ENCODE results near the gene EIF5A. TPM values are rescaled to one million over a fixed set of nuclear protein-coding genes. Genes with fewer than 3 reads are reported as not detected.

Gene EIF5A
- total and polyA plus RNA-seq, 2 experiments from 2014 or later, result 267 to 693 TPM

GRCh38 chr17:7313890-7314718 lies 6.7 kb downstream of the EIF5A start:
- peaks cover 20% of the 10 kb centered on the region for H3K4me1 ChIP-seq (ENCODE audit: insufficient read depth)
- peaks cover 34% of the 10 kb centered on the region for H4K20me1 ChIP-seq (ENCODE audit: insufficient read depth, poor library complexity, severe bottlenecking)
- no peaks in the 10 kb centered on the region for H3K27me3 ChIP-seq
- peak overlapping the region; percentile 97 for H3K27ac ChIP-seq
- no peaks in the 10 kb centered on the region for H3K9me3 ChIP-seq (ENCODE audit: low read depth)
- H3K4me3 ChIP-seq, result peak overlapping the region; percentile 73
- TF ChIP-seq, protein P1, sequence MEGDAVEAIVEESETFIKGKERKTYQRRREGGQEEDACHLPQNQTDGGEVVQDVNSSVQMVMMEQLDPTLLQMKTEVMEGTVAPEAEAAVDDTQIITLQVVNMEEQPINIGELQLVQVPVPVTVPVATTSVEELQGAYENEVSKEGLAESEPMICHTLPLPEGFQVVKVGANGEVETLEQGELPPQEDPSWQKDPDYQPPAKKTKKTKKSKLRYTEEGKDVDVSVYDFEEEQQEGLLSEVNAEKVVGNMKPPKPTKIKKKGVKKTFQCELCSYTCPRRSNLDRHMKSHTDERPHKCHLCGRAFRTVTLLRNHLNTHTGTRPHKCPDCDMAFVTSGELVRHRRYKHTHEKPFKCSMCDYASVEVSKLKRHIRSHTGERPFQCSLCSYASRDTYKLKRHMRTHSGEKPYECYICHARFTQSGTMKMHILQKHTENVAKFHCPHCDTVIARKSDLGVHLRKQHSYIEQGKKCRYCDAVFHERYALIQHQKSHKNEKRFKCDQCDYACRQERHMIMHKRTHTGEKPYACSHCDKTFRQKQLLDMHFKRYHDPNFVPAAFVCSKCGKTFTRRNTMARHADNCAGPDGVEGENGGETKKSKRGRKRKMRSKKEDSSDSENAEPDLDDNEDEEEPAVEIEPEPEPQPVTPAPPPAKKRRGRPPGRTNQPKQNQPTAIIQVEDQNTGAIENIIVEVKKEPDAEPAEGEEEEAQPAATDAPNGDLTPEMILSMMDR (IDR thresholded peaks at IDR 0.05; ENCODE audit: poor library complexity), result no peak
- TF ChIP-seq EZH2 (IDR thresholded peaks at IDR 0.05; ENCODE audit: borderline replicate concordance) (no peak), EZH2phosphoT487 (IDR thresholded peaks at IDR 0.05; ENCODE audit: low read depth, severe bottlenecking, unreplicated experiment) (no peak)
- peaks cover 8% of the 10 kb centered on the region for H3K36me3 ChIP-seq (replicated peaks; ENCODE audit: insufficient read depth, low read depth)
- no peaks in the 10 kb centered on the region for H3K9me2 ChIP-seq (replicated peaks; ENCODE audit: insufficient read depth)
- H3K79me2 ChIP-seq, result peaks cover 54% of the 10 kb centered on the region
- peak overlapping the region; percentile 91 for H3K4me2 ChIP-seq
- WGBS (ENCODE audit: low lambda C conversion rate, missing lambda C conversion rate), result 54% methylated on average over 9 of the region's 9 CpGs
- no peak for DNase-seq (ENCODE audit: low spot score)
- H2AFZ ChIP-seq, result no peak overlapping the region

GRCh38 chr17:7314719-7315569 lies 7.5 kb downstream of the EIF5A start, which contains the start of gene GPS2:
TSS of gene GPS2 (minus strand) at chr17:7315360. CDS start at chr17:7315052, 308 bp downstream.
- peak within 1 kb of the TSS; percentile 91 for H3K4me2 ChIP-seq

DNA sequence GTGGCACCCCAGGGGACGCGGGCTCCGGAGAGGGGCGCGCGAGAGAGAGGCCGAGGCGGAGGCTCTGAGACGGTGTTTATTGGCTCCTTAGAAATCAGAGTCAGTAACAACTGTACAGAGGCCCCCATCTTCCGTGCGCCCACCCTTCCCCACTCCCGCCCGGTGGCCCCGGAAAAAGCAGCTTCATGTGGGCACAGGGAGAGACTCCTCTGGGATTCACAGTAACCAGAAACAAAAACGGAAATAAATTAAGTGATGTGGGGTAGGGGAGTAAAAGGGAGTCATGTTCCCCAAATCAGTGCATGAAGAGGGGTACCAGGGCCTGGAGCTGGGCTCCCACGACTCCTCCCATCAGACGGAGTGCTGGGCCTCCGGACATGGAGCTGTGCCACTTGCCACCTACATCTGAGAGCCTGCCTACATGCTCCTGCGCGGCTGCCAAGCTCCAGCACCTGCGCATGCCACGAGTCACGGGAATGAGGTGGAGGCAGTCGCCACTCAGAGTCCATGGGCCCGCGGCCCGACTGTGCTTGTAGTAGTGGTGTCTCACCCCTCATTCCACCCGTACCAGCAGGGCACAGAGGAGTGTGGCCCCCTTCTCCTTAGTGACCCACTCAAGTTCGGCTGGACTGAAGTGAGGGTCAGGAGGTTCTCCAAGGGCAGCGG lies 8.3 kb downstream of the EIF5A start:
- Histone ChIP-seq H3K27me3 (no peaks in the 10 kb centered on the region), H2AFZ (peak overlapping the region; percentile 64), H3K4me2 (peak overlapping the region; percentile 91), H3K79me2 (peaks cover 38% of the 10 kb centered on the region), H3K36me3 (replicated peaks; ENCODE audit: insufficient read depth, low read depth) (peaks cover 2% of the 10 kb centered on the region), H4K20me1 (ENCODE audit: insufficient read depth, poor library complexity, severe bottlenecking) (peaks cover 18% of the 10 kb centered on the region), H3K4me3 (peak overlapping the region; percentile 73), H3K9me3 (ENCODE audit: low read depth) (no peaks in the 10 kb centered on the region), H3K27ac (peak overlapping the region; percentile 97), H3K4me1 (ENCODE audit: insufficient read depth) (peaks cover 11% of the 10 kb centered on the region), H3K9me2 (replicated peaks; ENCODE audit: insufficient read depth) (no peaks in the 10 kb centered on the region)
- TF ChIP-seq, protein P1 (IDR thresholded peaks at IDR 0.05; ENCODE audit: poor library complexity), result no peak
- no peak for TF ChIP-seq EZH2 (IDR thresholded peaks at IDR 0.05; ENCODE audit: borderline replicate concordance)
- no peak for TF ChIP-seq EZH2phosphoT487 (IDR thresholded peaks at IDR 0.05; ENCODE audit: low read depth, severe bottlenecking, unreplicated experiment)
- WGBS (ENCODE audit: low lambda C conversion rate, missing lambda C conversion rate), result 50% methylated on average over 30 of the region's 30 CpGs
- DNase-seq (ENCODE audit: low spot score), result no peak

More at GRCh38 chr17:7314719-7315569, 7.5 kb downstream of the EIF5A start, which contains the start of gene GPS2:
- peak; percentile 96 for DNase-seq (ENCODE audit: low spot score)
- peak within 1 kb of the TSS; percentile 64 for H2AFZ ChIP-seq
- H3K4me3 ChIP-seq, result peak within 1 kb of the TSS; percentile 73
- no peaks in the 10 kb centered on the region for H3K9me3 ChIP-seq (ENCODE audit: low read depth)
- peaks cover 45% of the 10 kb centered on the region for H3K79me2 ChIP-seq
- H3K4me1 ChIP-seq (ENCODE audit: insufficient read depth), result peaks cover 12% of the 10 kb centered on the region
- peaks cover 8% of the 10 kb centered on the region for H3K36me3 ChIP-seq (replicated peaks; ENCODE audit: insufficient read depth, low read depth)
- H3K9me2 ChIP-seq (replicated peaks; ENCODE audit: insufficient read depth), result no peaks in the 10 kb centered on the region
- under 1% methylated on average over 76 of the region's 95 CpGs for WGBS (ENCODE audit: low lambda C conversion rate, missing lambda C conversion rate)
- no peaks in the 10 kb centered on the region for H3K27me3 ChIP-seq
- H3K27ac ChIP-seq, result peak within 1 kb of the TSS; percentile 97
- TF ChIP-seq EZH2 (IDR thresholded peaks at IDR 0.05; ENCODE audit: borderline replicate concordance), result no peak
- TF ChIP-seq EZH2phosphoT487 (IDR thresholded peaks at IDR 0.05; ENCODE audit: low read depth, severe bottlenecking, unreplicated experiment), result no peak
- TF ChIP-seq, protein P1 (IDR thresholded peaks at IDR 0.05; ENCODE audit: poor library complexity), result no peak
- peaks cover 25% of the 10 kb centered on the region for H4K20me1 ChIP-seq (ENCODE audit: insufficient read depth, poor library complexity, severe bottlenecking)

Measured in hepatocyte (in vitro differentiated cells).